Esophagus mucosa (tissue), 1 donor: ENCODE results near the gene MYL12B. TPM values are rescaled to one million over a fixed set of nuclear protein-coding genes. Genes with fewer than 3 reads are reported as not detected.
A peak's percentile ranks its signal among the peaks of the same experiment; 100 is the strongest.
"Not testable (repeated sequence)": the region's sequence is repeated elsewhere in the genome, so short reads cannot be mapped to it uniquely, and the experiment has no call there.

Experiments
- ATAC-seq: fragments of 200-7000 bp; cut with Tn5 transposase; one replicate; pipeline ENCODE4 v1.9.1; 2020
- total RNA-seq: library from RNA; stranded (reverse); gene quantifications from one replicate; pipeline ENCODE4 v1.2.4, GENCODE V29; 2023
- donor health status: DM: yes; HTN: yes; CAD: no.

Gene MYL12B
- total RNA-seq, 1 donor from 2014 or later = 403 TPM

GRCh38 chr18:3305354-3305762 is 43.4 kb downstream of the MYL12B start:
- ATAC-seq = peak; percentile 100

GRCh38 chr18:3305933-3306332 is 44.0 kb downstream of the MYL12B start:
- ATAC-seq = peak; percentile 63

GRCh38 chr18:3306391-3306790 is 44.5 kb downstream of the MYL12B start:
- no peak for ATAC-seq

- no peak for ATAC-seq
Observed at GRCh38 chr18:3313685-3314084, 51.8 kb downstream of the MYL12B start.

- not testable (repeated sequence) for ATAC-seq
Observed at GRCh38 chr18:3315344-3315743, 53.4 kb downstream of the MYL12B start.

GRCh38 chr18:3319399-3319798 is 57.5 kb downstream of the MYL12B start:
- ATAC-seq = no peak

GRCh38 chr18:3319894-3320454 is 58.0 kb downstream of the MYL12B start:
- ATAC-seq = no peak

GRCh38 chr18:3321133-3321812 is 59.3 kb downstream of the MYL12B start:
- ATAC-seq = peak; percentile 43

GRCh38 chr18:3323900-3324299 is 62.0 kb downstream of the MYL12B start:
- no peak for ATAC-seq

Other genes starting within 250 kb of the MYL12B start
- gene LPIN2, start 249.0 kb upstream of the MYL12B start, total RNA-seq = 6.9 TPM
- 0.32 TPM for gene MYOM1, start 42.2 kb upstream of the MYL12B start, total RNA-seq
- gene MYL12A, start 14.3 kb upstream of the MYL12B start, total RNA-seq = 241 TPM
- 22.4 TPM for gene TGIF1, start 188.0 kb downstream of the MYL12B start, total RNA-seq